Astrocyte (in vitro differentiated cells and primary cell): ENCODE results near the gene OPCML. TPM values are rescaled to one million over a fixed set of nuclear protein-coding genes. Genes with fewer than 3 reads are reported as not detected.

Experiments used
- DNase-seq: peaks from one replicate; pipeline ENCODE4 v3.0.0-alpha.2; 2010; ENCODE audit warnings: low read depth
- FAIRE-seq: peaks from 2 replicates; lab custom pipeline; 2011; peaks lifted over from hg19 to GRCh38; lab: Jason Lieb, UNC
- H2AFZ ChIP-seq: 2 replicates; pipeline ENCODE4 v1.6.0; 2012; ENCODE audit warnings: low read depth, low read length, inconsistent platforms
- H3K27ac ChIP-seq: 2 replicates; pipeline ENCODE4 v1.5.1; 2011; ENCODE audit warnings: low read depth, low read length, inconsistent platforms
- H3K27me3 ChIP-seq: 2 replicates; pipeline ENCODE4 v1.6.0; 2011; ENCODE audit warnings: low read length, inconsistent platforms; ENCODE audit not compliant: insufficient read depth
- H3K36me3 ChIP-seq: 2 replicates; pipeline ENCODE4 v1.5.1; 2011; ENCODE audit warnings: low read length, inconsistent platforms; ENCODE audit not compliant: insufficient read depth
- H3K4me1 ChIP-seq: 2 replicates; pipeline ENCODE4 v1.5.1; 2011; ENCODE audit warnings: low read length, inconsistent platforms; ENCODE audit not compliant: insufficient read depth
- H3K4me2 ChIP-seq: 2 replicates; pipeline ENCODE4 v1.6.0; 2012; ENCODE audit warnings: low read length, inconsistent platforms
- H3K4me3 ChIP-seq: 2 replicates; pipeline ENCODE4 v1.5.1; 2011; ENCODE audit warnings: low read depth, mild to moderate bottlenecking, low read length, inconsistent platforms; ENCODE audit not compliant: insufficient read depth
- H3K79me2 ChIP-seq: 2 replicates; pipeline ENCODE4 v1.6.0; 2012; ENCODE audit warnings: mild to moderate bottlenecking, low read length, inconsistent platforms; ENCODE audit not compliant: insufficient read depth
- H3K9ac ChIP-seq: 2 replicates; pipeline ENCODE4 v1.6.0; 2012; ENCODE audit warnings: mild to moderate bottlenecking, low read length, inconsistent platforms
- H3K9me3 ChIP-seq: 2 replicates; pipeline ENCODE4 v1.5.1; 2012; ENCODE audit warnings: low read depth, mild to moderate bottlenecking, low read length, inconsistent platforms; ENCODE audit not compliant: insufficient read depth
- H4K20me1 ChIP-seq: 2 replicates; pipeline ENCODE4 v1.6.0; 2012; ENCODE audit warnings: low read length, inconsistent platforms; ENCODE audit not compliant: insufficient read depth
- H3K27ac Mint-ChIP-seq: one replicate; pipeline ENCODE4 v1.8.0; 2021; ENCODE audit warnings: mild to moderate bottlenecking, mixed read lengths; ENCODE audit not compliant: unreplicated experiment
- H3K27me3 Mint-ChIP-seq: one replicate; pipeline ENCODE4 v1.8.0; 2021; ENCODE audit warnings: low read depth, mixed read lengths; ENCODE audit not compliant: unreplicated experiment
- H3K36me3 Mint-ChIP-seq: one replicate; pipeline ENCODE4 v1.8.0; 2021; ENCODE audit warnings: low read depth, mixed read lengths; ENCODE audit not compliant: unreplicated experiment
- H3K4me1 Mint-ChIP-seq: one replicate; pipeline ENCODE4 v1.8.0; 2021; ENCODE audit warnings: low read depth, mixed read lengths; ENCODE audit not compliant: unreplicated experiment
- H3K4me3 Mint-ChIP-seq: one replicate; pipeline ENCODE4 v1.8.0; 2021; ENCODE audit warnings: mild to moderate bottlenecking, moderate library complexity, mixed read lengths; ENCODE audit not compliant: unreplicated experiment
- H3K9me3 Mint-ChIP-seq: one replicate; pipeline ENCODE4 v1.8.0; 2021; ENCODE audit warnings: mild to moderate bottlenecking, mixed read lengths; ENCODE audit not compliant: unreplicated experiment
- CTCF ChIP-seq: IDR thresholded peaks from 2 replicates; pipeline ENCODE4 v1.5.1; 2011; ENCODE audit warnings: low read depth, mild to moderate bottlenecking, inconsistent platforms, low read length, moderate library complexity; ENCODE audit not compliant: insufficient read depth
- EZH2 ChIP-seq: IDR thresholded peaks from 2 replicates; pipeline ENCODE4 v1.6.1; 2012; ENCODE audit warnings: mild to moderate bottlenecking, low read length, inconsistent platforms; ENCODE audit not compliant: insufficient read depth
- total RNA-seq: library from RNA; stranded (reverse); gene quantifications from 2 replicates; pipeline ENCODE4 v1.2.1, GENCODE V29; 2021

The OPCML gene
- total RNA-seq, 1 donor from 2014 or later = 7.9 TPM

GRCh38 chr11:133249530-133249929, 282.8 kb downstream of the OPCML start:
- H4K20me1 ChIP-seq = no peaks in the 10 kb centered on the region
- no peak for TF ChIP-seq CTCF
- no peak for TF ChIP-seq EZH2
- no peaks in the 10 kb centered on the region for H3K27me3 ChIP-seq
- DNase-seq (no peak), FAIRE-seq (no peak)
- Mint-ChIP-seq H3K4me1 (no peaks in the 10 kb centered on the region), H3K27ac (no peak overlapping the region), H3K27me3 (peaks cover 36% of the 10 kb centered on the region), H3K9me3 (peaks cover 2% of the 10 kb centered on the region), H3K36me3 (no peaks in the 10 kb centered on the region), H3K4me3 (no peak overlapping the region)
- no peak overlapping the region for H3K9ac ChIP-seq
- H3K4me3 ChIP-seq = no peak overlapping the region
- H3K79me2 ChIP-seq = no peaks in the 10 kb centered on the region
- no peak overlapping the region for H3K27ac ChIP-seq
- no peaks in the 10 kb centered on the region for H3K36me3 ChIP-seq
- H2AFZ ChIP-seq = no peak overlapping the region
- no peaks in the 10 kb centered on the region for H3K9me3 ChIP-seq
- no peaks in the 10 kb centered on the region for H3K4me1 ChIP-seq
- no peak overlapping the region for H3K4me2 ChIP-seq

GRCh38 chr11:133249065-133249464, 283.2 kb downstream of the OPCML start:
- H3K36me3 ChIP-seq = no peaks in the 10 kb centered on the region
- H3K9ac ChIP-seq = no peak overlapping the region
- H3K27ac ChIP-seq = no peak overlapping the region
- H3K79me2 ChIP-seq = no peaks in the 10 kb centered on the region
- H3K27ac Mint-ChIP-seq = no peak overlapping the region
- no peaks in the 10 kb centered on the region for H3K27me3 ChIP-seq
- H3K4me2 ChIP-seq = no peak overlapping the region
- H3K9me3 Mint-ChIP-seq = peaks cover 2% of the 10 kb centered on the region
- no peak overlapping the region for H3K4me3 Mint-ChIP-seq
- no peaks in the 10 kb centered on the region for H3K36me3 Mint-ChIP-seq
- no peak for DNase-seq
- FAIRE-seq = no peak
- no peaks in the 10 kb centered on the region for H3K9me3 ChIP-seq
- H3K4me1 Mint-ChIP-seq = no peaks in the 10 kb centered on the region
- TF ChIP-seq EZH2 (no peak), CTCF (no peak)
- H3K4me1 ChIP-seq = no peaks in the 10 kb centered on the region
- no peaks in the 10 kb centered on the region for H4K20me1 ChIP-seq
- no peak overlapping the region for H3K4me3 ChIP-seq
- peaks cover 35% of the 10 kb centered on the region for H3K27me3 Mint-ChIP-seq
- H2AFZ ChIP-seq = no peak overlapping the region

- Mint-ChIP-seq H3K27me3 (peaks cover 20% of the 10 kb centered on the region), H3K4me1 (no peaks in the 10 kb centered on the region)
These were observed 288.5 kb downstream of the OPCML start for GRCh38 chr11:133243832-133244231.

More at GRCh38 chr11:133243832-133244231, 288.5 kb downstream of the OPCML start:
- Histone ChIP-seq H3K27me3 (no peaks in the 10 kb centered on the region), H3K4me2 (no peak overlapping the region), H3K4me3 (no peak overlapping the region), H3K9me3 (no peaks in the 10 kb centered on the region), H3K4me1 (no peaks in the 10 kb centered on the region), H2AFZ (no peak overlapping the region), H3K27ac (no peak overlapping the region), H3K9ac (no peak overlapping the region), H4K20me1 (no peaks in the 10 kb centered on the region), H3K36me3 (no peaks in the 10 kb centered on the region), H3K79me2 (no peaks in the 10 kb centered on the region)
- DNase-seq (no peak), FAIRE-seq (no peak)
- TF ChIP-seq EZH2 (no peak), CTCF (no peak)
- H3K4me3 Mint-ChIP-seq = no peak overlapping the region
- no peak overlapping the region for H3K27ac Mint-ChIP-seq
- H3K9me3 Mint-ChIP-seq = peaks cover 2% of the 10 kb centered on the region
- no peaks in the 10 kb centered on the region for H3K36me3 Mint-ChIP-seq
